Measurements from ENCODE around the gene SEMA4D.

- TF ChIP-seq, protein P1, sequence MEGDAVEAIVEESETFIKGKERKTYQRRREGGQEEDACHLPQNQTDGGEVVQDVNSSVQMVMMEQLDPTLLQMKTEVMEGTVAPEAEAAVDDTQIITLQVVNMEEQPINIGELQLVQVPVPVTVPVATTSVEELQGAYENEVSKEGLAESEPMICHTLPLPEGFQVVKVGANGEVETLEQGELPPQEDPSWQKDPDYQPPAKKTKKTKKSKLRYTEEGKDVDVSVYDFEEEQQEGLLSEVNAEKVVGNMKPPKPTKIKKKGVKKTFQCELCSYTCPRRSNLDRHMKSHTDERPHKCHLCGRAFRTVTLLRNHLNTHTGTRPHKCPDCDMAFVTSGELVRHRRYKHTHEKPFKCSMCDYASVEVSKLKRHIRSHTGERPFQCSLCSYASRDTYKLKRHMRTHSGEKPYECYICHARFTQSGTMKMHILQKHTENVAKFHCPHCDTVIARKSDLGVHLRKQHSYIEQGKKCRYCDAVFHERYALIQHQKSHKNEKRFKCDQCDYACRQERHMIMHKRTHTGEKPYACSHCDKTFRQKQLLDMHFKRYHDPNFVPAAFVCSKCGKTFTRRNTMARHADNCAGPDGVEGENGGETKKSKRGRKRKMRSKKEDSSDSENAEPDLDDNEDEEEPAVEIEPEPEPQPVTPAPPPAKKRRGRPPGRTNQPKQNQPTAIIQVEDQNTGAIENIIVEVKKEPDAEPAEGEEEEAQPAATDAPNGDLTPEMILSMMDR (IDR thresholded peaks at IDR 0.05), result no peak
- TF ChIP-seq EP300 (IDR thresholded peaks at IDR 0.05) (no peak), POLR2A (IDR thresholded peaks at IDR 0.05; ENCODE audit: low read depth) (no peak)
These were observed 136.9 kb downstream of the SEMA4D start for GRCh38 chr9:89361031-89361430.
